H1 (cell line): ENCODE measurements around the gene NUBPL.

Experiments used
- KDM5A ChIP-seq: fragments of 200-600 bp; IDR thresholded peaks from 2 replicates; pipeline ENCODE4 v1.7.1; 2012; ENCODE audit warnings: mild to moderate bottlenecking, low read length, inconsistent platforms, mixed read lengths
- TF ChIP-seq, protein P1 (sequence below): IDR thresholded peaks from 2 replicates; pipeline ENCODE4 v1.6.1; 2011; ENCODE audit warnings: low read length, improper control_type of control experiment

DNA sequence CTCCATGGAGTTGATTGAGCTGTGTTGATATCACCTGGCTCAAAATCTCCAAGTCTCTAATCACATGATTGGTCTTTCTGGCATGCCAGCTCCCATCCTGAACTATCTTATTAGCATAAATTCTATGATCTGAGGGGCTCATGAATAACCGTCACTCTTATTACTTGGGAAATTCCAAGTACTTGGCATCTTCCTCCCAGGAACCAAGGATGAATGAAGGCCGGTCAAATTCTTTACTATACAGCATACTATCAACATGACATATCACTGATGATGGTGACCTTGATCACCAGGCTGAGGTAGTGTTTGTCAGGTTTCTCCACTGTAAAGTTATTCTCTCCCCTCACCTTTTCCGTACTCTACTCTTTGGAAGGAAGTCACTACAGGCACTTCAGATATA lies 16.4 kb upstream of the NUBPL start:
- TF ChIP-seq, protein P1, sequence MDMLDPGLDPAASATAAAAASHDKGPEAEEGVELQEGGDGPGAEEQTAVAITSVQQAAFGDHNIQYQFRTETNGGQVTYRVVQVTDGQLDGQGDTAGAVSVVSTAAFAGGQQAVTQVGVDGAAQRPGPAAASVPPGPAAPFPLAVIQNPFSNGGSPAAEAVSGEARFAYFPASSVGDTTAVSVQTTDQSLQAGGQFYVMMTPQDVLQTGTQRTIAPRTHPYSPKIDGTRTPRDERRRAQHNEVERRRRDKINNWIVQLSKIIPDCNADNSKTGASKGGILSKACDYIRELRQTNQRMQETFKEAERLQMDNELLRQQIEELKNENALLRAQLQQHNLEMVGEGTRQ = no peak
- TF ChIP-seq KDM5A = no peak
